Adrenal gland (tissue), 12 donors: ENCODE data around the gene TMEM121. TPM values are rescaled to one million over a fixed set of nuclear protein-coding genes. Genes with fewer than 3 reads are reported as not detected.

Experiments
- DNase-seq, 7 donors: peaks; one replicate each; pipeline ENCODE4 v3.0.0-alpha.2; 2019 to 2020
- H3K27ac ChIP-seq, 5 donors: fragments of 200-600 bp; sonication (generic) in 4 of 5; 1 replicate in 3 of 5; 2 replicates in 2 of 5; pipeline versions ENCODE4 v1.5.1 to v1.8.0; 2016 to 2020; ENCODE audit warnings: mild to moderate bottlenecking in 1 of 5
- H3K27me3 ChIP-seq: fragments of 200-600 bp; 2 replicates; pipeline ENCODE4 v1.8.0; 2021
- H3K36me3 ChIP-seq, 2 donors: fragments of 200-600 bp; replicated peaks in 1 of 2; 1 replicate in 1 of 2; 2 replicates in 1 of 2; pipeline versions ENCODE4 v1.5.1 to v1.8.0; 2018 to 2022
- H3K4me1 ChIP-seq, 2 donors: fragments of 200-600 bp; replicated peaks in 1 of 2; 1 replicate in 1 of 2; 2 replicates in 1 of 2; pipeline versions ENCODE4 v1.5.1 to v1.8.0; 2018 to 2021
- H3K4me3 ChIP-seq, 4 donors: fragments of 200-600 bp; sonication (generic) in 3 of 4; one replicate each; pipeline ENCODE4 v1.5.1; 2016 to 2018
- H3K9me3 ChIP-seq, 3 donors: fragments of 200-600 bp; sonication (generic) in 1 of 3; replicated peaks in 1 of 3; 1 replicate in 2 of 3; 2 replicates in 1 of 3; pipeline versions ENCODE4 v1.5.1 to v1.8.0; 2016 to 2021
- CTCF ChIP-seq, 6 experiments: fragments of 450-650 bp in 4 of 6; fragments of 200-600 bp in 2 of 6; sonication (generic) in 1 of 6; IDR thresholded peaks; 1 replicate in 5 of 6; 2 replicates in 1 of 6; pipeline versions ENCODE4 v1.5.1 to v1.8.0; 2016 to 2021; ENCODE audit warnings: antibody characterized with exemption in 6 of 6, mild to moderate bottlenecking in 2 of 6, moderate library complexity in 1 of 6
- POLR2A ChIP-seq, 2 donors: fragments of 450-650 bp; IDR thresholded peaks; one replicate each; pipeline ENCODE4 v1.6.1; 2017; ENCODE audit warnings: antibody characterized with exemption in 2 of 2, mild to moderate bottlenecking in 2 of 2, moderate library complexity in 1 of 2
- WGBS, 4 donors: extraction: QIAGEN DNeasy Blood & Tissue Kit in 2 of 4; methylation state at CpG; one replicate each; pipeline versions ENCODE4 v1.1.5 to v1.1.7; 2013 to 2017; 5-methylcytosine and 5-hydroxymethylcytosine counted together
- intact Hi-C, 2 donors: fragments of 100-400 bp; cut with DNase I; formaldehyde crosslinking; loops; one replicate each; pipeline versions ENCODE4 v1.14.1 to v1.15.0; 2022 to 2023
- polyA plus RNA-seq, 3 donors: library from polyadenylated mRNA; stranded (reverse); fragments of 200-250 nt in 2 of 3; fragments of 350-450 nt in 1 of 3; fragmentation: Illumina TruSeq in 1 of 3; extraction: RNeasy Lipid Tissue Mini Kit (QIAGEN cat#74804) in 1 of 3; gene quantifications; one replicate each; pipeline ENCODE4 v1.2.3, GENCODE V29; 2013 to 2014
- total RNA-seq, 9 donors: library from RNA; depleted of rRNA in 4 of 9; stranded (reverse); fragments of >200 nt in 4 of 9; fragments of 120-200 nt in 1 of 9; fragmentation: NEBNext Ultra II Directional in 1 of 9; extraction: Animal tissue kit (Norgen Biotek cat#: 25700) in 1 of 9; gene quantifications; one replicate each; pipeline versions ENCODE4 v1.1.0 to v1.2.4, GENCODE V29; 2013 to 2023
- donor health status: healthy with polysubstance abuse.
- donor health status: Bipolar disorder and iron deficiency.
- donor health status: DM: yes; HTN: yes; CAD: no.
- donor health status: DM: no; HTN: no; CAD: no.
- donor health status: DM: no; HTN: no; CAD: no.
- donor health status: DM: yes; HTN: yes; CAD: no.

Gene TMEM121
- total and polyA plus RNA-seq, 12 donors = 0.78 to 12.1 (median 1.7) TPM; not detected in 1

- TF ChIP-seq POLR2A (IDR thresholded peaks at IDR 0.05) = no peak
- TF ChIP-seq CTCF (IDR thresholded peaks at IDR 0.05) = no peak
- H3K27ac ChIP-seq = peak overlapping the region in 2 of 5 donors; percentile 6 to 44
- H3K36me3 ChIP-seq = no peaks in the 10 kb centered on the region
- H3K4me1 ChIP-seq = peaks cover 13 to 42% of the 10 kb centered on the region in 2 donors
- H3K27me3 ChIP-seq = peaks cover 11% of the 10 kb centered on the region
- peak overlapping the region in 2 of 4 donors; percentile 3 to 44 for H3K4me3 ChIP-seq
- 1 to 2% (median 1%) methylated on average over 20 to 45 of the region's 45 CpGs; no CpG with 5 or more reads in 1 of the 4 donors for WGBS, 4 donors
- intact Hi-C loops = loop anchor here (5.0 kb wide), 2 partner anchors 40 to 115 kb away; no protein-coding TSS in a partner anchor
- no peaks in the 10 kb centered on the region for H3K9me3 ChIP-seq
- DNase-seq = no peak
Observed at GRCh38 chr14:105486974-105487448, 39.4 kb upstream of the TMEM121 start.

- H3K27me3 ChIP-seq = peaks cover 11% of the 10 kb centered on the region
- no peaks in the 10 kb centered on the region for H3K9me3 ChIP-seq
- H3K36me3 ChIP-seq = no peaks in the 10 kb centered on the region
- intact Hi-C loops = loop anchor here (5.0 kb wide), 2 partner anchors 40 to 115 kb away; no protein-coding TSS in a partner anchor
- H3K27ac ChIP-seq = peak overlapping the region in 2 of 5 donors; percentile 2 to 44
- peaks cover 8 to 37% of the 10 kb centered on the region in 2 donors for H3K4me1 ChIP-seq
- TF ChIP-seq CTCF (IDR thresholded peaks at IDR 0.05) (no peak), POLR2A (IDR thresholded peaks at IDR 0.05) (no peak)
- peak overlapping the region in 2 of 4 donors; percentile 3 to 44 for H3K4me3 ChIP-seq
- 0 to 23% (median 3%) methylated on average over 8 to 48 of the region's 48 CpGs for WGBS, 4 donors
- DNase-seq = no peak
Observed at GRCh38 chr14:105487449-105487985, 38.9 kb upstream of the TMEM121 start.

GRCh38 chr14:105487986-105488777 lies 38.2 kb upstream of the TMEM121 start:
- Histone ChIP-seq H3K9me3 (no peaks in the 10 kb centered on the region), H3K4me1 (peaks cover 7 to 35% of the 10 kb centered on the region in 2 donors), H3K36me3 (no peaks in the 10 kb centered on the region), H3K27me3 (peaks cover 11% of the 10 kb centered on the region), H3K4me3 (peak overlapping the region in 1 of 4 donors; percentile 44), H3K27ac (peak overlapping the region in 2 of 5 donors; percentile 2 to 44)
- DNase-seq = no peak
- WGBS, 4 donors = 64 to 85% (median 70%) methylated on average over 12 to 26 of the region's 26 CpGs
- TF ChIP-seq CTCF (IDR thresholded peaks at IDR 0.05) (no peak), POLR2A (IDR thresholded peaks at IDR 0.05) (no peak)
- intact Hi-C loops = loop anchor here (5.0 kb wide), 2 partner anchors 41 to 116 kb away; no protein-coding TSS in a partner anchor
